HG03175 (cell line): ENCODE measurements around the gene HID1.

ENCODE experiments used
- ATAC-seq: cut with Tn5 transposase; IDR thresholded peaks from one replicate; pipeline ENCODE4 v1.9.1; 2021; ENCODE audit warnings: mild to moderate bottlenecking, moderate library complexity; ENCODE audit not compliant: unreplicated experiment

Gene HID1

GRCh38 chr17:74951680-74952421 is 20.7 kb downstream of the HID1 start:
- no peak for ATAC-seq

DNA sequence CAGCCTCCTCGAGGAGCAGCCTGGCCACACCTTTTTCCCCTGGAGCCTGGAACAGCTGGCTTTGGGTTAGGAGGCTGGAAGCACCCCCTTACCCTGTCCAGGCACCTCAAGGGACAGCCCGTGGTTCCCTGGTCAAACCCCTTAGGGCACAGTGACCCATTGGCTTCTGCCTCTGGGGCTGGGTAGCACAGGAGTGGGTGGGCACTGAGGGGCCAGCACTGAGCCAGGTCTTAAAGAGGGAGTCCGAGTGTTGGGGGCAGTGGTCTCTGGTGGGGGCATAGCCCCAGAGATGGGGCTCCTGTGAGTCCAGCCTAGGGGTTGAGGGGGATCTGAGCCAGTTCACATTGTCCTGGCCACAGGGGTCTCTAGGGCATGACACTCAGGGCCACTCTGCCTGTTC is 21.5 kb downstream of the HID1 start:
- no peak for ATAC-seq

- no peak for ATAC-seq
Measured at GRCh38 chr17:74950207-74950606, 22.4 kb downstream of the HID1 start.

- no peak for ATAC-seq
Measured at GRCh38 chr17:74949455-74950115, 23.0 kb downstream of the HID1 start.

DNA sequence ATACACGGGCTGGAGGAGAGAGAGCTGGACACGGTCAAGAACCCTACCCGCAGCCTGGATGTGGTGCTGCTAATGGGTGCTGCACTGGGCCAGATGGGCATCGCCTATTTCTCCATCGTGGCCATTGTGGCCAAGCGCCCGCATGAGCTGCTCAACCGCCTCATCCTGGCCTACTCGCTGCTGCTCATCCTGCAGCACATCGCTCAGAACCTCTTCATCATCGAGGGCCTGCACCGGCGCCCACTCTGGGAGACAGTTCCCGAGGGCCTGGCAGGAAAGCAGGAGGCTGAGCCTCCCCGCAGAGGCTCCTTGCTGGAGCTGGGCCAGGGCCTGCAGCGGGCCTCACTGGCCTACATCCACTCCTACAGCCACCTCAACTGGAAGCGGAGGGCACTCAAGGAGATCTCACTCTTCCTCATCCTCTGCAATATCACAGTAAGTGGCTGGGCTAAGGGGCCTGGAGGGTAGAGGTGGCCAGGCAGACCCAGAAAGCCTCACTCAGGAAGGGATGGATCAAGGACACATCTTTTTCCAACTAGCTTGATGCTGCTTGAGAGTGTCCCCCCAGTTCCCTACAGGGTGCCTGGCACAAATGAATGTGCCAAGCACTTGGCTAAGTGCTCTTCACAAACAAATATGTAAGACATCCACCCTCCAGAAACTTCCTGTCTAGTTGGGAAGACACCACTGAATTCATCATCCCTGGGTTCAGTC is 25.4 kb downstream of the HID1 start:
- no peak for ATAC-seq

DNA sequence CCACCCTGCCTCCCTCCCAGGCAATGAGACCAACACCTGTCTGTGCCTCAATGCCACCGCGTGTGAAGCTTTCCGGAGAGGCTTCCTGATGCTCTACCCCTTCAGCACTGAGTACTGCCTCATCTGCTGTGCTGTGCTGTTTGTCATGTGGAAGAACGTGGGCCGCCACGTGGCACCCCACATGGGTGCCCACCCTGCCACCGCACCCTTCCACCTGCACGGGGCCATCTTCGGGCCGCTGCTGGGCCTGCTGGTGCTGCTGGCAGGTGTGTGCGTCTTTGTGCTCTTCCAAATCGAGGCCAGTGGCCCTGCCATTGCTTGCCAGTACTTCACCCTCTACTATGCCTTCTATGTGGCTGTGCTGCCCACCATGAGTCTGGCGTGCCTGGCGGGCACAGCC is 25.9 kb downstream of the HID1 start:
- no peak for ATAC-seq

DNA sequence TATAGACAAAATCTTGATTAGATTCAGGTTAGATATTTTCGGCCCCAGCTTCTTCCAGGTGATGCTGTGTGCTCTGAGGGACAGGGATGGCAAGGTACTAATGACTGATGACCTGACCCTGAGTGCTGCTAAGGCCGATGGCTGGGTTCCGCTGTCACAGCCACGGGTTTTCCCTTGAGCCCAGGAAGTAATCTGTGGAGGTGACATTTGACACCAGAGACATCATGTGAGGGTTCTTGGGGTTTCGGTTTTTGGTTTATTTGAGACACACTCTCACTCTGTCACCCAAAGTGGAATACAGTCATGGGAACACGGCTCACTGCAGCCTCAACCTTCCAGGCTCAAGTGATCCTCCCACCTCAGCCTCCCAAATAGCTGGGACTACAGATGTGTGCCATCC is 27.0 kb downstream of the HID1 start:
- ATAC-seq: no peak

DNA sequence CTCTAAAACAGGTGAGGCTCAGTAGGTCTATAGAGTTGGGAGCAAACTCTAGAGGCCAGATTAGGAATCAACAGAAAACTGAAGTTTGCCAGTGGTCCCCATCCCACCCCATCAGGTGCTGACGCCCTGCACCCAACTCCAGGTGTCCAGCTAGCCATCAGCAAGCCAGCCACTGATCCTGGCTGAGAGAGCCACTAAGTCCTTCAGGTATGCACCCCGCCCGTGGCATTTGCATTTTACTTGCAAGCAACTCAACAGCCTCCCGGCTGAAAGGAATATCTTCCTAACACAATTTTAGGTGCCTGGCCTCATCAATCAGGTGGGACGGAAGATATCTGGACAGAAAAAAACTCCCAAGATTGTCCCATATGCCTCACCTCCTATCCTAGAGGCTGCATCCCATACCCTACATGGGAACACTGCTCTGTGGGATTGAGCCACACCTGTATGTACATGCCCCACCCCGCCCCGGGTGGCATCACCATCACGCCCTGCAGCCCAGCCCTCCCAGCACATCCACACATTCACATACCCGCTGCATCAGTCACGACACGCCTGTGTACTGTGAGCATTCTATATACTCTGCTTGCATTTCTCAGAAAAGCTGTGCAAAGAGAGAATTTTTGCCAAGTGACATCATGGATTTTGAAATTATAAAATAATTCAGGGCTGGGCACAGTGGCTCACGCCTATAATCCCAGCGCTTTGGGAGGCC is 28.6 kb downstream of the HID1 start:
- no peak for ATAC-seq

GRCh38 chr17:74941128-74941725 is 31.3 kb downstream of the HID1 start:
- no peak for ATAC-seq

GRCh38 chr17:74939534-74939933 is 33.0 kb downstream of the HID1 start:
- ATAC-seq: no peak

DNA sequence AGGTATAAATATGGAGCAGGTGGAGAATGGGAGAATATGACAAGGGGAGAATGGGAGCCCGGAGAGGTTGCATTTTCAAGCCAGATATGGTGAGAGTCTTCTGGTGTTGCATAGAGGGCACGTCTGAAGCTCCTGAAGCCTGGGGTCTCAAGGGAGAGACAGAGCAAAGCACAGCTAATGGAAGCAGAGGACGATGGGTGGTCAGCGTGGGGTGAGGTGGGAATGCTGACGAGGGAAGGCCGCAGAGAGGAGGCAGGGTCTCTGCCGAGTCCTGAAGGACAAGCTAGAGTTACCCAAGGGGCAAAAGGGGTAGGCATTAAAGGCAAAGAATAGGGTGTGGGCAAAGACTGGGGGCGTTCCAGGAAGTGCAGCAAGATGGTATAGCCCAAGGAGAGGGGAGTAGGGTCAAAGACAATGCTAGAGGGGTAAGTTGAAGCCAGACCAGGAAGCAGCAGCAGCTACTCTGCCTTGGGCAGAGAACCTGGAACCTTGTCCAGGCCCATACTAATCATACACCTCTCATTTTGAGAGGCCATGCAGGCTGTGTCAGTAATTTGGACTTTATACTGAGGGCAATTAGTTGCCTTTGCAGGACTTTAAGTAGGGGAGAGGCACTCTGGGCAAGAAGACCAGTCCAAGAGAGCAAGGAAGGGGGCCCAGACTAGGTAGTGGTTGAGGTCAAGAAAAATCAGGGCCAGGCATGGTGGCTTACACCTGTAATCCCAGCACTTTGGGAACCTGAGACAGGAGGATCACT is 34.2 kb downstream of the HID1 start:
- no peak for ATAC-seq

- ATAC-seq: no peak
Measured at GRCh38 chr17:74937064-74938051, 35.2 kb downstream of the HID1 start.

DNA sequence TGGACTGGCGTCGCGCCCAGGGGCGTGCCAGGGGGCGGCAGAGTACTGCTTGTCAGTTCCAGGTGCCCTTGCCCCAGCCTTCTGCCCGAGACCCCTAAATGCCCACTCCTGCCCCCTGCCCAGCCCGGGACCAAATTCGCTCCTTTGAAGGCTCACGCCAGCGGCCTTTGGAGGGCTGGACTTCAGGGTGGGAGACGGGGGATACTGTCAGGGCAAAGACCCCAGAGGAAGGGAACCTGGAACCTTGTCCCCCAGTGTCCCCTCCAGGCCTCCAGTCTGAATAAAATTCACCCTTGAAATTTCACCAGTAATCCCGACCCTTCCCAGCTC is 36.1 kb downstream of the HID1 start:
- ATAC-seq: no peak

DNA sequence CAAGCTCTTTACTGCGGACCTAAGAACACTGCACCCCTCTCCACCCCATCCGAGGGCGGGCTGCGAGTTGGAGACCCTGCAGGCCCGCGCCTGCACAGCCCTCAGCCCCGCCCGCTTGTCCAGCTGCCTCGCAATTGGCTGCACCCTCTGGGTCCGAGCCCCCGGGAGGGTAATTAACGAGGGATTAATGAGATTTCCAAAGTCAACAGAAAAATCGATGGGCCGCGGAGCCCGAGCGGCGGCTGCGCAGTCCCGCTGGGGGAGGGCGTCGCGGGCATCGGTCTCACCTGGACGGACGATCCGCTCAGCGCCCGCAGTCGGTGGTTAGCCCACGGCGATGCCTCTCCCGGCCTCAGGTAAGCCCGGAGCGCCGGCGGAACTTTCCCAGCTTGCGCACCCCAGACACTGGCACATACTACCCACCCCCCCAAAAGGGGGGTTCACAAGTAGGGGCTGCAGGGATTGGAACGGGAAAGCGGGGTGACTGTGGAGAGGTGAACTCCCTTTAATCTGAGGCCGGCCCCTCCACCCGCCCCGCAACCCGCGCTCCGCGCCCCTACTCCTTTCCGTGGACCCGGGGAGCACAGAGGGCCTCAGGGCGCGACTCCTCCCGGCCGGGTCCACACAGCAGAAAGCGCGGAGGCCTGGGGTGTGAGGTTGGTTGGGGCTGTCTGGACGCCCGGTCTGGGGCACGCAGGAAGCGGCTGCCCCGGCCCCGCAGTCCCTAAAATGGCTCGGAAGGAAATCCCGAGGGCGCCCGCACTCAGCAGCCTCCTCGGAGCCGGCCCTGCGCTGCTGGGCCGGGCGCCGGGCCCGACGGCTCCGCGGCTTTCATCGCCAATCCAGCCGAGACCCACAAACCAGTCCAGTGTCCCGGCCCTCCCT is 36.7 kb downstream of the HID1 start, which contains the start of gene OTOP3:
TSS of gene OTOP3 (plus strand) at position 314 of the 885 bp plus-strand sequence. CDS start at position 338, 24 bp downstream.
- ATAC-seq: no peak

DNA sequence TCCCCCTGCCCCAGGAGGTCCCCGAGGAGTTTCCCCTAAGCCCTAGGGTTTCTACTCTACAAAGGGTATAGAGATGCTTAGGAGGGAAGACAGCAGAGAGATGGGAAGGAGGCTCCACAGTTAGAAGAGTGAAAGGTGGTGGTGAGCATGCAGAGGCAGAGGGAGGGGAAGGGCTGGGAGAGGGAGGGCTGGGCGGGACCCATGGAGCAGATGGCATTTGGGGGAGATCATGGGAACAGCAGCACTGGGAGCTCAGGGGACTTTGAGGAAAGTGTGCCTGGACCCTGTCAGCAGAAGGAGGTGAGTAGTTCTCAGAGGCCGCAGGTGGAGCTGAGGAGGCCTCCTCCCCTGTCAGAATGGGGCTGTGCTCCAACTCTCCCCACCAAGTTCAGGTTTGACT is 37.5 kb downstream of the HID1 start:
- no peak for ATAC-seq

- no peak for ATAC-seq
Measured at GRCh38 chr17:74930535-74931036, 42.0 kb downstream of the HID1 start.

DNA sequence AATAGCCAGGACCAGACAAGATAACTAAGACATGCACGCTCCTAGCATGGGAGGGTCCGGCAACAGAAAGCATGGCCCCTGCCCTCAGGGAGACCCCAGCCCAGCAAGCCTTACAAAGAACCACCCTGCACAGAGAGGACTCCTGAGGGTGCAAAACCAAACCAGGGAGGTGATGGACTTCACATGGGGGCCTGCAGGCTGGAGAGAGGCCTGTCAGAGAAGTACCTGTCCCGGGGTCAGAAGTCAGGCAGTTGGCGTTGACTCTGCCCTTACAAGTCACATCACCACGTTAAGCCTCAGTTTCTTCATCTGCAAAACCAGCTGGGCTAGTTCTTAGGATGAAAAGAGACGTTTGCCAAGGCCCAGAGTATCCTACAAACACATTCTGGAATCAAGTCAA is 43.8 kb downstream of the HID1 start:
- ATAC-seq: no peak

DNA sequence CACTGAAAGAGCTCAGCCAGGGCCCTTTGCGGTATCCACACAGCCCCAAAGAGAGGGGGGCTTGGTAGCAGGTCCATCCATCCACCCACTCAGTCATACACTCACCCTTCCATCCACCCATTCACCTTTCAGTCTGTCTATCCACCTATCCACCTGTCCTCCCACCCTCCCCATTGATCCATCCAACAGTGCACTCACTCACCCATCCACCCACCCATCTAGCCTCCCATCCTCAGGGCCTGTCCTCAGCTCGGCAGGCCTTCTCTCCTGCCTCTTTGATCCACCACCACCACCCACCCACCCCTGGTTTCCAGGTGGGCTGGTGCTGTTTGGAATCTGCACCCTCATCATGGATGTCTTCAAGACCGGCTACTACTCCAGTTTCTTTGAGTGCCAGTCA is 47.3 kb downstream of the HID1 start:
- no peak for ATAC-seq
